Adipocyte (in vitro differentiated cells): ENCODE measurements around the gene RHBDD2.
"Not testable (repeated sequence)": the region's sequence is repeated elsewhere in the genome, so short reads cannot be mapped to it uniquely, and the experiment has no call there.

Experiments
- DNase-seq: peaks from one replicate; pipeline ENCODE4 v3.0.0-alpha.2; 2015; ENCODE audit warnings: low read depth
- H3K27me3 ChIP-seq: replicated peaks from 2 replicates; pipeline ENCODE4 v1.7.0; 2013; ENCODE audit warnings: mild to moderate bottlenecking, low read length, moderate library complexity; ENCODE audit not compliant: control insufficient read depth, insufficient read depth
- H3K36me3 ChIP-seq: 2 replicates; pipeline ENCODE4 v1.7.0; 2013; ENCODE audit warnings: low read length, mild to moderate bottlenecking, moderate library complexity; ENCODE audit not compliant: control insufficient read depth, insufficient read depth, severe bottlenecking
- H3K4me1 ChIP-seq: 2 replicates; pipeline ENCODE4 v1.7.0; 2013; ENCODE audit warnings: mild to moderate bottlenecking, low read length, moderate library complexity; ENCODE audit not compliant: control insufficient read depth, insufficient read depth
- H3K4me3 ChIP-seq: 2 replicates; pipeline ENCODE4 v1.7.0; 2013; ENCODE audit warnings: mild to moderate bottlenecking, low read length, moderate library complexity
- H3K9ac ChIP-seq: 2 replicates; pipeline ENCODE4 v1.7.0; 2013; ENCODE audit warnings: mild to moderate bottlenecking, low read length, moderate library complexity
- H3K9me3 ChIP-seq: 2 replicates; pipeline ENCODE4 v1.7.0; 2013; ENCODE audit warnings: mild to moderate bottlenecking, low read length, moderate library complexity; ENCODE audit not compliant: control insufficient read depth

Gene RHBDD2

GRCh38 chr7:75891815-75892411, 13.1 kb downstream of the RHBDD2 start:
- H3K4me1 ChIP-seq: peaks cover 15% of the 10 kb centered on the region
- H3K36me3 ChIP-seq: peaks cover 13% of the 10 kb centered on the region
- H3K27me3 ChIP-seq: no peaks in the 10 kb centered on the region
- no peak overlapping the region for H3K9ac ChIP-seq
- DNase-seq: no peak
- no peaks in the 10 kb centered on the region for H3K9me3 ChIP-seq
- H3K4me3 ChIP-seq: no peak overlapping the region

- H3K4me3 ChIP-seq: no peak overlapping the region
- H3K9me3 ChIP-seq: no peaks in the 10 kb centered on the region
- peak overlapping the region; percentile 37 for H3K9ac ChIP-seq
- DNase-seq: peak; percentile 28
- peaks cover 10% of the 10 kb centered on the region for H3K36me3 ChIP-seq
- H3K4me1 ChIP-seq: peaks cover 15% of the 10 kb centered on the region
- no peaks in the 10 kb centered on the region for H3K27me3 ChIP-seq
Observed at GRCh38 chr7:75892634-75893272, 13.9 kb downstream of the RHBDD2 start.

GRCh38 chr7:75896803-75897327, 18.0 kb downstream of the RHBDD2 start:
- no peak overlapping the region for H3K4me3 ChIP-seq
- no peaks in the 10 kb centered on the region for H3K27me3 ChIP-seq
- no peak overlapping the region for H3K9ac ChIP-seq
- H3K4me1 ChIP-seq: peaks cover 11% of the 10 kb centered on the region
- no peak for DNase-seq
- H3K36me3 ChIP-seq: no peaks in the 10 kb centered on the region
- H3K9me3 ChIP-seq: no peaks in the 10 kb centered on the region

- Histone ChIP-seq H3K9me3 (no peaks in the 10 kb centered on the region), H3K4me3 (no peak overlapping the region), H3K9ac (no peak overlapping the region), H3K27me3 (no peaks in the 10 kb centered on the region), H3K4me1 (peaks cover 7% of the 10 kb centered on the region), H3K36me3 (no peaks in the 10 kb centered on the region)
- DNase-seq: no peak
Observed at GRCh38 chr7:75900617-75901315, 21.9 kb downstream of the RHBDD2 start.

- peak; percentile 78 for DNase-seq
- Histone ChIP-seq H3K9me3 (no peaks in the 10 kb centered on the region), H3K9ac (peak overlapping the region; percentile 43), H3K27me3 (no peaks in the 10 kb centered on the region), H3K36me3 (no peaks in the 10 kb centered on the region), H3K4me3 (no peak overlapping the region), H3K4me1 (peaks cover 27% of the 10 kb centered on the region)
Observed at GRCh38 chr7:75905785-75906604, 27.2 kb downstream of the RHBDD2 start.

GRCh38 chr7:75906991-75907667, 28.3 kb downstream of the RHBDD2 start:
- H3K36me3 ChIP-seq: no peaks in the 10 kb centered on the region
- H3K4me1 ChIP-seq: peaks cover 27% of the 10 kb centered on the region
- no peak for DNase-seq
- H3K4me3 ChIP-seq: no peak overlapping the region
- no peaks in the 10 kb centered on the region for H3K9me3 ChIP-seq
- H3K9ac ChIP-seq: no peak overlapping the region
- H3K27me3 ChIP-seq: no peaks in the 10 kb centered on the region

- H3K9me3 ChIP-seq, H3K27me3 ChIP-seq, H3K4me3 ChIP-seq, DNase-seq, H3K36me3 ChIP-seq: not testable (repeated sequence)
- Histone ChIP-seq H3K4me1 (peaks cover 27% of the 10 kb centered on the region), H3K9ac (peak overlapping the region; percentile 25)
Observed at GRCh38 chr7:75907668-75908039, 28.8 kb downstream of the RHBDD2 start.

- no peaks in the 10 kb centered on the region for H3K27me3 ChIP-seq
- no peaks in the 10 kb centered on the region for H3K36me3 ChIP-seq
- no peaks in the 10 kb centered on the region for H3K9me3 ChIP-seq
- H3K4me1 ChIP-seq: peaks cover 33% of the 10 kb centered on the region
- no peak for DNase-seq
- H3K4me3 ChIP-seq: no peak overlapping the region
- H3K9ac ChIP-seq: no peak overlapping the region
Observed at GRCh38 chr7:75909521-75910132, 30.8 kb downstream of the RHBDD2 start.

GRCh38 chr7:75911186-75911585, 32.4 kb downstream of the RHBDD2 start:
- H3K9ac ChIP-seq, H3K9me3 ChIP-seq, DNase-seq, H3K27me3 ChIP-seq, H3K4me3 ChIP-seq, H3K36me3 ChIP-seq: not testable (repeated sequence)
- peaks cover 25% of the 10 kb centered on the region for H3K4me1 ChIP-seq

- Histone ChIP-seq H3K36me3 (peaks cover 9% of the 10 kb centered on the region), H3K9me3 (no peaks in the 10 kb centered on the region), H3K9ac (no peak overlapping the region), H3K4me3 (no peak overlapping the region), H3K4me1 (peaks cover 22% of the 10 kb centered on the region), H3K27me3 (no peaks in the 10 kb centered on the region)
- DNase-seq: no peak
Observed at GRCh38 chr7:75913437-75913836, 34.6 kb downstream of the RHBDD2 start.
